Measurements from ENCODE around the gene ARHGAP22.
"Not testable (repeated sequence)": the region's sequence is repeated elsewhere in the genome, so short reads cannot be mapped to it uniquely, and the experiment has no call there.

Gene ARHGAP22, protein sequence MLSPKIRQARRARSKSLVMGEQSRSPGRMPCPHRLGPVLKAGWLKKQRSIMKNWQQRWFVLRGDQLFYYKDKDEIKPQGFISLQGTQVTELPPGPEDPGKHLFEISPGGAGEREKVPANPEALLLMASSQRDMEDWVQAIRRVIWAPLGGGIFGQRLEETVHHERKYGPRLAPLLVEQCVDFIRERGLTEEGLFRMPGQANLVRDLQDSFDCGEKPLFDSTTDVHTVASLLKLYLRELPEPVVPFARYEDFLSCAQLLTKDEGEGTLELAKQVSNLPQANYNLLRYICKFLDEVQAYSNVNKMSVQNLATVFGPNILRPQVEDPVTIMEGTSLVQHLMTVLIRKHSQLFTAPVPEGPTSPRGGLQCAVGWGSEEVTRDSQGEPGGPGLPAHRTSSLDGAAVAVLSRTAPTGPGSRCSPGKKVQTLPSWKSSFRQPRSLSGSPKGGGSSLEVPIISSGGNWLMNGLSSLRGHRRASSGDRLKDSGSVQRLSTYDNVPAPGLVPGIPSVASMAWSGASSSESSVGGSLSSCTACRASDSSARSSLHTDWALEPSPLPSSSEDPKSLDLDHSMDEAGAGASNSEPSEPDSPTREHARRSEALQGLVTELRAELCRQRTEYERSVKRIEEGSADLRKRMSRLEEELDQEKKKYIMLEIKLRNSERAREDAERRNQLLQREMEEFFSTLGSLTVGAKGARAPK

DNA sequence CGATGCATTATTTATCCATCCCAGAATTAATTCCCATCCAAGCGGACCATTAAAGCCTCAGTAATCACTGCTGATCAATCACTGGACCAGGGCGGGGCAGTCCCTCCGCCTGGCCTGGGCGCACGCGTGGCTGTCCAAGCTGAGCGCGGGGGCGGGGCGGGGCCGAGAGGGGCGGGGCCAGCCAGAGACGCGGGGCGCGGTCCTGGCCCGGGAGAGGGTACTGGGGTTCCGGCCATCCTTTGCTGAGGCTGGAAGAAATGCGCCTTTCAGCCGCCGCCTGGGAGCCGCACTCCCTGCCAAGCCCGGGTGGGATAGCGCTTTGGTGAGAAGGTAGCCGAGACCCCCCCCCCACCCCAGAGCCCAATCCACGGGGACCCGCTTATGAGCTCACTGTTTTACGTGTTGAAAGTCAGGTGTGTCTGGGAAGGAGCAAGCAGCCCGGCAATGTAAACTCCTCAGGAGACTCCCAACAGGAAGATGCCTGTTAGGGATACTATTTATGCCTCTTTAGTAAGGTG lies at the start of gene ARHGAP22:
TSS of gene ARHGAP22 (minus strand) at position 83 of the 518 bp plus-strand sequence. CDS start 277 bp downstream, outside the sequence.
- DNase-seq (ENCODE audit: low read depth), result no peak

DNA sequence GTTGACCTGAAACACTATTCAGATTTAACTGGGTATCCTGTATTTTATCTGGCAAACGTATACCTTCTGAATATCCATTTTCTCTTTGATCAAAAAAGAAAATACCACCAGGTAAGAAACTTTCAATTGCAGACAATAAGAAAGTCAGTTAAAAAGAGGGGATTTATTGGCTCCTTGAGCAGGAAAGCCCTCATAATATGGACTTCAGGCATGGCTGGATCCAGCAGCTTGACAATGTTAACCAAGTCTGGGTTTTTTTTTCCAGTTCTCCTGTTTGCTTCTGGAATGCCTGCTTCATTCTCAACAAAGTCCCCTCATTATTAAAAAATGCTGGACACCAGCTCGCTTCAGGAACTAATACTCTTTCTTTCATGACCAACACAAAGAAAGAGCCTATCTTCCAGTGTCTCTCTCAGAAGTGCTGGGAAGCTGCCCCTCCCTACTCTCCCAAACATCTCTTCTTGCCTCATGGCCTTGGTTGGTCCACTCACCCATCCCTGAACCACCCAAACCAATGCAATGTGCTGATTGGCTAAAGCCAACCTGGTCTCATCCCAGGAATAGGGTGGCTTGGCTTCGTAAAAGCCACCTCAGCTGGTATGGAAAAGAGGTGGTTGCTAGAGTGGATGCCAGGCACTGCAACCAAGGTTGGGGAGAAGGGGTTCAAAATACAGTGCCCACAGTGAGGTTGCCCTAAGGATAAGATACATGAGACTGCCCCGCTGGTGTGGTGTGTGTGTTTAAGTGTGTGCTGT lies 49.2 kb upstream of the ARHGAP22 start:
- DNase-seq (ENCODE audit: low read depth), result no peak

DNA sequence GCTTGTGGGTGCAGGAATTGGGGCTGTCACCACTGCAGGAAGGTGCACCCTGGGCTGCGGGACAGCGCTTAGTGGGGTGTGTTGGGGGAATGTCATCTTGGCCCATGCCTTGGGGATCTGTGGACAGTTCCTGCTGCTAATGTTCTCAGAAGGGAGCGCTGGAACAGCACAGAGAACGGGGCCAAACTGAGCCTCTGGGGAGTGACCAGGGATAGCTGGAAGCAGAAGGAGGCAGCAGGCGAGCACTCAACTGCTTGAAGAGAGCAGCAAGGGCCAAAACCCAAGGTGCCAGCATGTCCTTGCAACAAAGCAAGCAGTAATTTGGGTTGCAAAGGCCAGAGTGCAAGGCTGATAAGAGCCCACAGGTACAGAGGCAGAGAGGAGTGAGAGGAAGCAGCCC lies 48.5 kb upstream of the ARHGAP22 start:
- DNase-seq (ENCODE audit: low read depth), result no peak

DNA sequence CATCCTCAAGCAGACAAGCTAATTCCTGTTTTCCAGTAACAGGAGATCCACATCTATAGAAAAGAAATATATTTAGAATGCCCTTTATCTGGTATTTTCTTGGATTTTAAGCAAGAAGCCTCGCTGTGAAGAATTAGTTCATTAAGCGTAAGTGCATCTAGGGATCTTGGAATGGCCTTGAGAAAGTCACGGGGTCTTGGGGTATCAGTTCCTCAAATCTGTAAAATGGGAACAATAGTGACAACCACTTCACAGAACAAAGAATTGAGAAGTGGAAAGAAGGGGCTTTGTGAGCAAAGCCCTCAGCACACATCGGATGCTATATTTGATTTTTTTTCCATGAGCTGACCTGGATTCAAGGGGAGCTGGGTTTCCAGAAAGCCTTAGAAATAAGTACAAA lies 47.5 kb upstream of the ARHGAP22 start:
- DNase-seq (ENCODE audit: low read depth), result no peak

DNA sequence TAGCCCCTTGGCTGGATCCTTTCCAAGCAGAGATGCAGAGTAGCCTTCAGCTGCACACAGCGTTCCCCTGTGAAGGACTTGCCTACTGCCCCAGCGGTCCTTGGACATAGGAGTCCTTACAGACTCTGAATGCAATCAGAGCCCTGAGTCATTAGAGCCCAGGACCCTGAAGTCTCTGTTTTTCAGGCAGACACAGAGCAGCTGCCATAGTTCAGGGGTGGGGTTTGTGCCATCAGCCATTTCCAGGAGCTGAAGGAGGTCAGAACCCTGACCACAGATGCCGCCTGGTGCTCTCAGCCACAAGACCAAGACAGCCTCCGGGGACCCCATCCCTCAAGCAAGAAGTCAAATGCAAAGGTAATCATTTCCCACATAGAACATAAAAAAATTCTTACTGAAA lies 47.0 kb upstream of the ARHGAP22 start:
- DNase-seq (ENCODE audit: low read depth), result no peak

DNA sequence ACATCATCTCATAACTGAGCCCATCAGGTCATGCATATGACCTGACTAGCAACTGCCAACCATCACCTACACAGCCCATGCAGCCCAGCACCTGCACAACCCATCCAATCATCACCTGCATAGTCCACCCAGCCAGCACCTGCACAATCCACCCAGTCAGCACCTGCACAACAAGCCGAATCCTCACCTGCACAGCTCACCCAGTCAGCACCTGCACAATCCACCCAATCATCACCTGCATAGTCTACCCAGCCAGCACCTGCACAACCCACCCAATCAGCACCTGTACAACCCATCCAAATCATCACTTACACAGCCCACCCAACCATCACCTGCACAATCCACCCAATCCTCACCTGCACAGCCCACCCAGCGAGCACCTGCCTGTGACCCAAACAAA lies 46.4 kb upstream of the ARHGAP22 start:
- DNase-seq (ENCODE audit: low read depth), result no peak

DNA sequence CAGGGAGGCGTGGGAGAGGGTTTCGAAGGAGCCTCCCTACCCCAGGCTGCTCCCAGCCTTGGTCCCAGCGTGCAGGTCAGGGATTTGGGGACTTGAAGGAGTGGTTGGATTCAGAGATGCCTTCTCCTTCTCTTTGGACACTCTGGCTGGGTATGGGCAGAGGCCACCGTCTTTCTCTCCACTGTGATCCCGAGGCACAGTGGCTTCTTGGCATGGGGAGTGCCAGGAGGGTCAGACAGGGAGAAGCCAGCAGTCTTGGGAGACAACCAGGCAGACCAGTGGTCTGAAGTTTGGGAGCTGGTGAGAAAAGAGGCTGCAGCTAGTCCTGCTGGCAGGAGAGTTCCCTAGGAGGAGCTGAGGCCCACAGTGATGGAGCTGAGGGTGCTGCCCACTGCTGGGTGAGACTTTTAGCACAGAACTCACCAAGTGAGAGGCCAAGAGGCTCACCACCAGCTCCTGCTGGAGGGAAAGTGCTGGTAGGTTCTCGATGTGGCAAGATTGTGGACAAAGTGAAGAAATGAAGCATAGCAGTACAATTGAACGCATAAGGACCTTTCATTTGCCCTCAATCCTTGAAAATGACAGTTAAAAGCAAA lies 44.6 kb upstream of the ARHGAP22 start:
- no peak for DNase-seq (ENCODE audit: low read depth)

DNA sequence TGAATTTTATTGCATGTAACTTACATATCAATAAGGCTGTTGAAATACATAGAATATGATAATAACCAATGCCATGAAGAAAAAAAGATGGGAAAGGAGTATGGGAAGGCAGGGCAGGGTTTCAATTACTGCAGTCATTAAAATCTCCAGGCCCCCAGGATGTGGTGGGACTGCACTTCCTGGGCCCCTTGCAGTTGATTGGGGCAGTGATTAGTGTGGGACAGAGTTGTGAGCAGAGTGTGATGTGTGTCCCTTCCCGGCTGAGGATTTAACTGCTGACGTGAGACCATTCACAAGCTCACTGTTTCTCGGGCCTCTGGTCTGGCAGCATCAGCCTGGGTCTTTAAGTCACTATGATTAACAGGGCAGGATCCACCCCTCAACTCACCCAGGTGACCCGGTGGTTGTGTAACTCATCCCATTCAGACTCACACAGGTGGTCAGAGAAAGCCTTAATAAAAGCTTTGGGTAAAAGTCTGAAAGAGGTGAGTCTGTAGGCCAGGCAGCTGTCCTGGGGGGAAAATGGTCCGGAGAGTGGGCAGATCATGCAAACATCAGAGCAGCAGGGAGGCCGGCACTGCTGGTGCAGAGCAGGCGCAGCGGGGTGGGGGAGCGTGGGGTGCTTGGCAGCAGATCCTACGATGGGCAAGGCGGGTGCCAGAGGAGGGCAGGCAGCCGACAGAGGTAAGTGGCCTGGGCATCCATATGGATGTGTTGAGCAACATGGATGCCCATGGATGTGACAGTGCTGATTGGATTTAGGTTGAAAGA lies 43.5 kb upstream of the ARHGAP22 start:
- DNase-seq (ENCODE audit: low read depth), result no peak

DNA sequence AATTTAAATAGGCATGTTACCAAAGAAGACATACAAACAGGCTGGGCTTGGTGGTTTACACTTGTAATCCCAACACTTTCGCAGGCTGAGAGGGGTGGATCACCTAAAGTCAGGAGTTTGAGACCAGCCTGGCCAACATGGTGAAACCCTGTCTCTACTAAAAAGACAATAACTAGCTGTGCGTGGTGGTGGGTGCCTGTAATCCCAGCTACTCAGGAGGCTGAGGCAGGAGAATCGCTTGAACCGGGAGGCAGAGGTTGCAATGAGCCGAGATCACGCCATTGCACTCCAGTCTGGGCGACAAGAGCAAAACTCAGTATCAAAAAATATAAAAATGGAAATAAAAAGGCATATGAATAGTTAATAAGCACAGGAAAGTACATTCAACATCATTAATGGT lies 42.2 kb upstream of the ARHGAP22 start:
- DNase-seq (ENCODE audit: low read depth), result not testable (repeated sequence)

DNA sequence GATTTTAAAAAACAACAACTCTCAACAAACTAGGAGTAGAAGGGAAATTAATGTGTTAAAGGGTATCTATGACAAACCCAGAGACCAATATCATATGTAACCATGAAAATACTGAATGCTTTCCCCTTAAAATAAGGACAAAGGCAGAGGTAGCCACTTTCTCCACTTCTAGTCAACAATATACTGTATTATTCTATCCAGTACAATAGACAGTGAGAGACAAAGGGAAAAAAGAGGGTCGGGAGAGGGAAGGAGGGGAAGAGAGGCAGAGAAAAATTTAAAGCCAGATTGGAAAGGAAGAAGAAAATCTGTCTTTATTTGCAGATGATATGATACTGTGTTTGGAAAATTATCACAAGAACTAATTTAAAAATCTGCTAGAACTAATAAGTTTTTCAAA lies 40.7 kb upstream of the ARHGAP22 start:
- no peak for DNase-seq (ENCODE audit: low read depth)

DNA sequence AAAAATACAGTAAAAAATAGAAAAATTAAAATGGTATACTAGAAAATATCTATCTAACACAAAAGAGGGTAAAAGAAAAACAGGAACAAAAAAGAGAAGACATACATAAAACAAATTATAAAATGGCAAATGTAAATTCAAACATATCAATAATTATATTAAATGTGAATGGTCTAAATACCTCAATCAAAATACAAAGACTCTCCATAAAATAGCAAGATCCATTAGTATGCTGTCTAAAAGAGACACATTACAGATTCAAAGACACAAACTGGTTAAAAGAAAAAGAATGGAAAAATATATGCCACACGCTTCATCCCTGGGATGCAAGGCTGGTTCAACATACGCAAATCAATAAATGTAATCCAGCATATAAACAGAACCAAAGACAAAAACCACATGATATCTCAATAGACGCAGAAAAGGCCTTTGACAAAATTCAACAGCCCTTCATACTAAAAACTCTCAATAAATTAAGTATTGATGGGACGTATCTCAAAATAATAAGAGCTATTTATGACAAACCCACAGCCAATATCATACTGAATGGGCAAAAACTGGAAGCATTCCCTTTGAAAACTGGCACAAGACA lies 36.3 kb upstream of the ARHGAP22 start:
- not testable (repeated sequence) for DNase-seq (ENCODE audit: low read depth)

DNA sequence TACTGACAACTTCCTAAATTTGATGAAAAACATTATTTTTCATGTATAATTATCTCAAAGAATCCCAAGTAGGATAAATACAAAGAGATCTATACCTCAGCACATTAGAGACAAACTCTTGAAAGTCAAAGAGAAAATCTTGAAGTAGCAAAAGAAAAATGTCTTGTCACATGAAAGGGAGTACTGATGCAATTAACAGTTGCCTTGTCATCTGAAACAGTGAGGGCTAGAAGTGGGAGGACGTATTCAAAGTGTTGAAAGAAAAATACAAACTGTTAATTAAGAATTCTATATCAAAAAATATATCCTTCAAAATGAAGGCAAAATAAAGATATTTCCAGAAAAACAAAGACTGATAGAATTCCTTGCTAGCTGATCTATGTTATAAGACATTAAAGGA lies 35.5 kb upstream of the ARHGAP22 start:
- DNase-seq (ENCODE audit: low read depth), result no peak

DNA sequence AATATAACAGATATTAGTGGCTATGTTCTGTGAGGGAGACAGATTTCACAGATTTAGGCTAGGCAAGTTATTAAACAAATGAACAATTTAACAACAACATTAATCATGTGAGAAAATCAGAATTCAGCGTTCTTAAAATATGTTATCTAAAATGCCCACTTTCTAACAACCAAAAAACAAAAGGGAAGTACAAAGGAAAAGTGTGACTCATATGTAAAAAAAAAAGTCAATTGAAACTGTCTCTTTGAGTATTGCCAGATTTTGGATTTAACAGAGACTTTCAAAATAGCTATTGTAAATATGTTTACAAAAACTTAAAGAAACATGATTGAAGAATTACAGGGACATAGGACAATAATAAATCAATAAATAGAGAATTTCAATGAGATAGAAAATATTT lies 34.8 kb upstream of the ARHGAP22 start:
- no peak for DNase-seq (ENCODE audit: low read depth)

DNA sequence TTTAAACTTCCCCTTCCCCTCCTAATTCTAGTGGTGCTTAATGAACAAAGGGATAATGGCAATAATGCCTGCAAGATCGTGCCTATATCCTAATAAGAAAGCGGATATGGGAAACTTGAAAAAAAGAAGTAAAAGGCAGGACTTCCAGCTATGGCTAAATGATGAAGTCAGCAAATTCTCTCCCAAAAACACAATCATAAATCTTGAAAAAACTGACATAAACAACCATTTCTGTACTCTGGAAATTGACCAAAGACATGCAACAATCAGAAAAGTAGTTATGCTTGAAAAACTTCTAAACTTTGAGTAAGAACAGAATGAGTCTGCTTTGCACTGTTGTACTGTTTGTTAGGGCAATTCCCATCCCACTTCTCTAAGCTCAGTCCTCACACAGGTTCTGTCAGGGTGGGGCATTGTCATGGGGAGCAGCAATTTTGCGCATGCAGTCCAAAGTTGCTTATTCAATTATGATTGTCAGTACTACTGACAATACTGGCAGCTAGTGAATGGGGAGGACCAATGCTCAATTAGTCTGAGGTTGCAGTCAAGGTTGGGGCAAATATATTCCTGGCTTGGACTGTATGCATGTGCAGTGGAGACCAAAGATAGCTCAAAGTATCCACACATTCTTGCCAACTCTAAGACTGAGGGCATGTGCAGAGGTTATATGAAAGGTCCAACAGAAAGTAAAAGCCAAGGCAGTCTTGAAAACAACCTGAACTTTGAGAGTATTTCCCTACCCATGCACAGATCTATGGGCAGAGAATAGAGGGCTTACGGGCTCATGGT lies 34.1 kb upstream of the ARHGAP22 start:
- no peak for DNase-seq (ENCODE audit: low read depth)

DNA sequence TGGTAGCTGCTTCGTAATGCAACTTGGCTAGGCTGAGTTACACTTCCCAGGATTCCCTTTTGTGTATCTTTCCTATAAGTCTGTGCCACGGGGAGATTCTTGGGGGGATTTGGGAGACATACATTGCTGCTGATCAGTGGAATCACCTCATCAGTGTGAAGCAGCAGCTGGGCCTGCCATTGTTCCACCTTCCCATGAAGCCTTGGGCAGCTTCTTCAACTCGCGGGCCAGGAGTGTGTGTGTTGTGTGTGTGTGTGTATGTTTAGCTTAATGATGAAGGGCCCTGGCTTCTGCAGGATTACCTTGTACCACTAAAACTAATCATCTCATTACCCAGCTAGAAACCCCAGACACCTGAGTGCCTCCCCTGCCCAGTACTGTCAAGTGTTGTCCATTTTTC lies 33.3 kb upstream of the ARHGAP22 start:
- DNase-seq (ENCODE audit: low read depth), result no peak

DNA sequence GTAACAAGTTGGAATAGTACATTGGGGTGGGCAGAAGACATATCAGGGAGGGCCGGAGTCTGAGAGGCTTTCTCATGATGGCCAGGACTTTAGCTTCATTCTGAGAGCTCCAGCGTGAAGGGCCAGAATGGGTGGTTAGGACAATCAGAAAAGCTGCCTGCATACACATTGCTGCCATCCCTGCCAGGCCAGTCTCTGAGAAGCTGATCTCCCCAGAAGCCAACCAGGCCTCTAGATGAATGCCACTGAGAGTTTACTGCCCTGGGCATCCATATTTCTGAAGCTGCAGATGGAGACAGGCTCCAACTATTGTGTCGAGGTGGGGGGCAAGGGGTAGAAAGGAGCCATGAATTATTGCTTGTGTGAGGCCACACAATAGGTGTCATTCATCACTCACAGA lies 32.0 kb upstream of the ARHGAP22 start:
- no peak for DNase-seq (ENCODE audit: low read depth)

DNA sequence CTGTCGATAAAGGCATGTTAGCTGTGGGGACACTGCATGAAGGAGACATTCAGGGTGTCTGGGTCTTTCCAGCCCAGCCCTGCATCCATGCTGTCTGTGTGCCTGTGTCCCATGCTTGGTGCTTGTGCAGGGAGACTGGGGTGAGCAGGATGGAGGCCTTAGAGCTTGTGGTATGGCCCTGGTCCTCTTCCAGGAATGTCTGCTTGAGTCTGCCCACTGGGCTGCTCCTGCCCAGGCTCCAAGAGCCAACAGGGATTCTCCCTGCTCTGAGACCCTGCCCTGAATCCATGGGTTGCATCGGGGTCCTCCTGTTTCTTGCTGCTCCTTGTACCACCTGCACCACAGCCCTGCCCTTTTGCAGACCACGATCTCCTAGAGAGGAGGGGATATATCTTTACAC lies 31.4 kb upstream of the ARHGAP22 start:
- DNase-seq (ENCODE audit: low read depth), result no peak

DNA sequence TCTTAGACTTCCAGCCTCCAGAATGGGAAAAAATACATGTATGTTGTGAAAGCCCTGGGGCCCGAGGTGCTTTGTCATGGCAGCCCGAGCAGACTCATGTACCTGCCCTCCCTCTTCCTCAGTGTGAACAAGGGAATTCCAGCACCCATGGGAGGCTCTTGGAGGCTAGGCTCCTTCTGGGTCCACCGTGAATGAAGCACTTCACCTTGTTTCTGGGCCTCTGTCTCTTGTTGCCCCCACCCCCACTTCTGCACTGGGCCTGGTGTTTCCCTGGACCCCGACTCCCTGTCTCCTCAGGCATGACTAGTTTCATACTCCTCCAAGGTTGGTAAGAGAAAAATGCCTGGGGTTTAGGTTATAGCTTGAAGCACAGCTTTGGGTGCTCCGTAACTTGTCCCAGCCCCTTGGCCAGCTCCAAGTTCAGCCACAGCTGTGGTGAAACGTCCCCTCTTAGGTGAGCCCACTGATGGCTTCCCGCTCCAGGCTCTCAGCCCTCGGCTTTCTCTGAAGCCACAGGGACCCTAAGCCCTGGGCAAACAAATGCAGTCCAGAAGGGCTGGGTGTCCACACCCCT lies 30.2 kb upstream of the ARHGAP22 start:
- no peak for DNase-seq (ENCODE audit: low read depth)

DNA sequence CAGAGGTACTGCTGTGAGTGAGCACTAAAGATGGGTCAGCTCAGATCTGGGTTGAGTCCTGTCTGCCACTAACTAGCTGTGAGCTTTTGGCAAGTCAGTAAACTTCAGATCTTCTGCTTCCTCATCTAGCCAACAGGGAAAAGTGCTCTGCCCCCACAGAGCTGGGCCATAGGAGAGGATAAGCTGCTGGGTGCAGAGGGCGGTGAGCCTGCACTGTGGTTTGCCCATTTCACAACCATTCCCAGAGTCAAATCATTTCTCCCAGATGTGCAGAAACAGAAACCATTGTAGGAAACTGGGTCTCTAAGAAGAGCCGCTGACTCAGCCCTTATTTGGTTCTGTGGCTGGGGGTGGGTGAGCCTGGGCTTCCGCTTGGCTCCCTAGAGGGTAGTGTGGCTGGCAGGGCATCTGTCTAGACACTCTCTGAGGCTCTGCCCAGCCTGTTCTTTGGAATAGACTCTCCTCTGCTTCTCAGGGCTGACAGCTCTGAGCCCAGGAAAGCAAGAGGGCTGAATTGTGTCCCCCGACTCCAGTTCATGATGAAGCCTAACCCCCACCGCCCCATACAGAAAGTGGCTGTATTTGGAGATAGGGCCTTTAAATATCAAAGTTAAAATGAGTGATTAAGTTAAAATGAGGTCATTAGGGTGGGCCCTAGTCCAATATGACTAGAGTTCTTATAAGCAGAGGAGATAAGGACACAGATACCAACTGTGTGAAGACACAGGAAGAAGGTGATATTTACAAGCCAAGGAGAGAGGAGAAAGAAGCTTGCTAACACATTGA lies 29.5 kb upstream of the ARHGAP22 start:
- DNase-seq (ENCODE audit: low read depth), result peak; percentile 90
